KMS-11 (cell line): Measurements from ENCODE around the gene YEATS2.

ENCODE experiments used
- H2AFZ ChIP-seq: fragments of 200-600 bp; sonication (generic); 2 replicates; pipeline ENCODE4 v1.6.1; 2016; ENCODE audit warnings: antibody characterized with exemption, mixed run types, low read depth
- H3K27ac ChIP-seq: fragments of 200-600 bp; sonication (generic); 2 replicates; pipeline ENCODE4 v1.6.1; 2016; ENCODE audit warnings: mild to moderate bottlenecking, mixed run types
- H3K27me3 ChIP-seq: fragments of 200-600 bp; sonication (generic); 2 replicates; pipeline ENCODE4 v1.6.1; 2017; ENCODE audit warnings: mild to moderate bottlenecking, low read depth, mixed run types, moderate library complexity; ENCODE audit not compliant: insufficient read depth
- H3K36me3 ChIP-seq: fragments of 200-600 bp; sonication (generic); 2 replicates; pipeline ENCODE4 v1.6.1; 2017; ENCODE audit warnings: mild to moderate bottlenecking, mixed run types; ENCODE audit not compliant: insufficient read depth
- H3K4me1 ChIP-seq: fragments of 200-600 bp; sonication (generic); 2 replicates; pipeline ENCODE4 v1.6.1; 2016; ENCODE audit warnings: mild to moderate bottlenecking, low read depth, mixed run types; ENCODE audit not compliant: poor library complexity, severe bottlenecking
- H3K4me2 ChIP-seq: fragments of 200-600 bp; sonication (generic); 2 replicates; pipeline ENCODE4 v1.7.0; 2016; ENCODE audit warnings: mild to moderate bottlenecking, mixed run types
- H3K4me3 ChIP-seq: fragments of 200-600 bp; sonication (generic); IDR thresholded peaks from 2 replicates; pipeline ENCODE4 v1.6.1; 2017; ENCODE audit warnings: low read depth, low read length, mixed read lengths; ENCODE audit not compliant: insufficient read depth
- H3K79me2 ChIP-seq: fragments of 200-600 bp; sonication (generic); 2 replicates; pipeline ENCODE4 v1.6.1; 2016; ENCODE audit warnings: low read depth, mixed run types; ENCODE audit not compliant: insufficient read depth
- H3K9ac ChIP-seq: fragments of 200-600 bp; sonication (generic); 2 replicates; pipeline ENCODE4 v1.6.1; 2016; ENCODE audit warnings: mild to moderate bottlenecking, mixed run types
- H4K20me1 ChIP-seq: fragments of 200-600 bp; sonication (generic); 2 replicates; pipeline ENCODE4 v1.6.1; 2016; ENCODE audit warnings: mild to moderate bottlenecking, mixed run types; ENCODE audit not compliant: insufficient read depth
- CTCF ChIP-seq: fragments of 200-600 bp; sonication (generic); conservative IDR thresholded peaks from 2 replicates; pipeline ENCODE4 v1.6.1; 2017; ENCODE audit warnings: low read depth, mild to moderate bottlenecking, antibody characterized with exemption, low read length, moderate library complexity, mixed read lengths

YEATS2 gene

GRCh38 chr3:183810643-183811594 lies 113.3 kb downstream of the YEATS2 start:
- H3K4me2 ChIP-seq: no peak overlapping the region
- peaks cover 12% of the 10 kb centered on the region; the same call in 1 of the 2 replicates for H3K36me3 ChIP-seq
- no peak overlapping the region for H3K27ac ChIP-seq

GRCh38 chr3:183811638-183812037 lies 114.0 kb downstream of the YEATS2 start:
- no peaks in the 10 kb centered on the region for H3K27me3 ChIP-seq
- H3K4me1 ChIP-seq: no peaks in the 10 kb centered on the region
- TF ChIP-seq CTCF: no peak
- H3K36me3 ChIP-seq: peaks cover 10% of the 10 kb centered on the region; the same call in 1 of the 2 replicates
- H3K4me2 ChIP-seq: no peak overlapping the region
- H3K27ac ChIP-seq: no peak overlapping the region
- no peaks in the 10 kb centered on the region for H4K20me1 ChIP-seq
- no peaks in the 10 kb centered on the region for H3K79me2 ChIP-seq
- H2AFZ ChIP-seq: no peak overlapping the region
- H3K9ac ChIP-seq: no peak overlapping the region
- H3K4me3 ChIP-seq: no peak overlapping the region

More at GRCh38 chr3:183810643-183811594, 113.3 kb downstream of the YEATS2 start:
- H3K79me2 ChIP-seq: no peaks in the 10 kb centered on the region
- no peaks in the 10 kb centered on the region for H3K27me3 ChIP-seq
- no peak overlapping the region for H2AFZ ChIP-seq
- no peak overlapping the region for H3K9ac ChIP-seq
- no peaks in the 10 kb centered on the region for H3K4me1 ChIP-seq
- H3K4me3 ChIP-seq: no peak overlapping the region
- no peak for TF ChIP-seq CTCF
- H4K20me1 ChIP-seq: no peaks in the 10 kb centered on the region

- no peak for TF ChIP-seq CTCF
- Histone ChIP-seq H3K4me1 (no peaks in the 10 kb centered on the region), H3K36me3 (no peaks in the 10 kb centered on the region; the same call in 1 of the 2 replicates), H3K4me2 (no peak overlapping the region), H3K79me2 (no peaks in the 10 kb centered on the region), H3K27me3 (no peaks in the 10 kb centered on the region), H4K20me1 (no peaks in the 10 kb centered on the region), H3K9ac (no peak overlapping the region), H3K27ac (no peak overlapping the region), H2AFZ (no peak overlapping the region), H3K4me3 (no peak overlapping the region)
These were observed 115.3 kb downstream of the YEATS2 start for GRCh38 chr3:183812761-183813445.

- no peaks in the 10 kb centered on the region for H4K20me1 ChIP-seq
These were observed 116.6 kb downstream of the YEATS2 start for GRCh38 chr3:183814240-183814639.

More at GRCh38 chr3:183814240-183814639, 116.6 kb downstream of the YEATS2 start:
- Histone ChIP-seq H3K79me2 (no peaks in the 10 kb centered on the region), H3K4me3 (no peak overlapping the region), H3K4me1 (no peaks in the 10 kb centered on the region), H3K36me3 (no peaks in the 10 kb centered on the region; the same call in 1 of the 2 replicates), H3K9ac (no peak overlapping the region), H3K27me3 (no peaks in the 10 kb centered on the region), H3K27ac (no peak overlapping the region), H2AFZ (no peak overlapping the region), H3K4me2 (no peak overlapping the region)
- TF ChIP-seq CTCF: no peak
